K562 (cell line): Measurements from ENCODE around the gene TRIM4. TPM values are rescaled to one million over a fixed set of nuclear protein-coding genes. Genes with fewer than 3 reads are reported as not detected.

ENCODE experiments used
- ETS2 ChIP-seq: IDR thresholded peaks from 2 replicates; pipeline ENCODE4 v1.6.1; 2016; ENCODE audit warnings: borderline replicate concordance, missing genetic modification characterization, mild to moderate bottlenecking, moderate library complexity, missing compliant biosample characterization; ENCODE audit not compliant: poor library complexity, severe bottlenecking
- FOXK1 ChIP-seq: sonication (generic); formaldehyde crosslinking; IDR thresholded peaks from 2 replicates; pipeline ENCODE4 v1.8.0; 2022; ENCODE audit warnings: missing genetic modification reagents, mild to moderate bottlenecking, borderline replicate concordance
- JUNB ChIP-seq: fragments of 450-650 bp; formaldehyde crosslinking; conservative IDR thresholded peaks from 2 replicates; pipeline ENCODE4 v1.4.0; 2020; ENCODE audit warnings: mild to moderate bottlenecking
- RNF2 ChIP-seq: sonication (generic); IDR thresholded peaks from 2 replicates; pipeline ENCODE4 v1.6.1; 2016
- TARDBP ChIP-seq: fragments of 450-650 bp; IDR thresholded peaks from 2 replicates; pipeline ENCODE4 v1.6.1; 2016
- USF2 ChIP-seq: sonication (generic); formaldehyde crosslinking; IDR thresholded peaks from 2 replicates; pipeline ENCODE4 v1.5.0; 2020; ENCODE audit warnings: missing genetic modification reagents
- ZMIZ1 ChIP-seq, 2 experiments: fragments of 150-350 bp in 1 of 2; IDR thresholded peaks; 2 replicates each; pipeline ENCODE4 v1.6.1; 2012 to 2016; ENCODE audit warnings: low read depth in 2 of 2, low read length in 2 of 2, mild to moderate bottlenecking in 1 of 2, moderate library complexity in 1 of 2
- polyA plus RNA-seq, 8 experiments: library from polyadenylated mRNA; depleted of rRNA in 4 of 8; stranded (reverse) in 5 of 8; unstranded in 3 of 8; fragments of >200 nt; fragmentation: Nextera tagmentation in 2 of 8; fragmentation: Illumina TruSeq in 1 of 8; extraction: Ambion mirVana in 2 of 8; extraction: Trizol in 1 of 8; gene quantifications; 2 replicates each; pipeline versions ENCODE4 v1.2.1 to v1.2.3, GENCODE V29; 2011 to 2014; ENCODE audit warnings: inconsistent platforms in 1 of 8, missing spikeins in 1 of 8
- total RNA-seq, 7 experiments: library from RNA; depleted of rRNA in 6 of 7; stranded (reverse); fragments of >200 nt in 6 of 7; fragmentation: Illumina TruSeq in 2 of 7; extraction: Trizol in 2 of 7; gene quantifications; 2 replicates each; pipeline versions ENCODE4 v1.2.1 to v1.2.3, GENCODE V29; 2011 to 2021; ENCODE audit warnings: low replicate concordance in 1 of 7

The TRIM4 gene
- total and polyA plus RNA-seq, 9 of the 15 experiments (the other 6 are each of a cell fraction or from before 2014, with no cell fraction given): 6.2 to 28.3 (median 22.4) TPM

GRCh38 chr7:99876933-99877332 is 42.4 kb downstream of the TRIM4 start, which contains the start of gene OR2AE1 (continued):
- TF ChIP-seq USF2 (CRISPR knock-in tag) (no peak), JUNB (CRISPR knock-in tag) (no peak), FOXK1 (CRISPR knock-in tag) (no peak), TARDBP (no peak), ETS2 (tag) (no peak), ZMIZ1 (IDR thresholded peaks at IDR 0.05; ENCODE audit: low read depth in 2 of 2, low read length in 2 of 2) (no peak), RNF2 (no peak)
